ENCODE results near the gene TMEM89.

Gene TMEM89

GRCh38 chr3:48663489-48664312 is 42.1 kb upstream of the TMEM89 start:
- H3K79me2 ChIP-seq (ENCODE audit: control insufficient read depth, low read length) = no peaks in the 10 kb centered on the region
- 0 out of 2 replicates have a peak overlapping the region, but pooled peaks have one; percentile 2 for H3K4me2 ChIP-seq (ENCODE audit: low read length)
- no peaks in the 10 kb centered on the region for H3K9me3 ChIP-seq (ENCODE audit: control insufficient read depth, insufficient read depth, low read length)
- no peaks in the 10 kb centered on the region for H3K27me3 ChIP-seq (ENCODE audit: control insufficient read depth, low read length)
- no peaks in the 10 kb centered on the region; the same call in 1 of the 2 replicates for H3F3A ChIP-seq (ENCODE audit: control insufficient read depth, insufficient read depth)
- H3K4me1 ChIP-seq (ENCODE audit: control insufficient read depth, low read length) = peaks cover 10% of the 10 kb centered on the region; the same call in 1 of the 2 replicates
- no peaks in the 10 kb centered on the region for H4K20me1 ChIP-seq (ENCODE audit: control insufficient read depth, insufficient read depth, low read depth, low read length)
- TF ChIP-seq EZH2phosphoT487 (IDR thresholded peaks at IDR 0.05; ENCODE audit: borderline replicate concordance, low read length) = no peak
- peak; percentile 77 for TF ChIP-seq CTCF (IDR thresholded peaks at IDR 0.05; ENCODE audit: low read depth, low read length, poor library complexity, severe bottlenecking)
- H3K9me2 ChIP-seq (replicated peaks; ENCODE audit: control insufficient read depth, low read length) = no peaks in the 10 kb centered on the region
- H3K27ac ChIP-seq (ENCODE audit: low read depth, low read length) = no peak overlapping the region
- no peaks in the 10 kb centered on the region for H3K36me3 ChIP-seq (ENCODE audit: control insufficient read depth, low read length)
- no peak overlapping the region for H3K4me3 ChIP-seq (ENCODE audit: low read length)

GRCh38 chr3:48662753-48663488 is 41.4 kb upstream of the TMEM89 start, which contains the start of gene CELSR3:
CELSR3 (minus strand) TSS chr3:48662886; CDS start chr3:48662634, 252 bp downstream.
- Histone ChIP-seq H3K4me3 (ENCODE audit: low read length) (peak within 1 kb of the TSS; percentile 64), H3K27me3 (ENCODE audit: control insufficient read depth, low read length) (no peaks in the 10 kb centered on the region), H3F3A (ENCODE audit: control insufficient read depth, insufficient read depth) (no peaks in the 10 kb centered on the region), H3K79me2 (ENCODE audit: control insufficient read depth, low read length) (no peaks in the 10 kb centered on the region), H4K20me1 (ENCODE audit: control insufficient read depth, insufficient read depth, low read depth, low read length) (0 out of 2 replicates have a peak, but pooled peaks cover 3% of the 10 kb centered on the region), H3K9me3 (ENCODE audit: control insufficient read depth, insufficient read depth, low read length) (no peaks in the 10 kb centered on the region), H3K9me2 (replicated peaks; ENCODE audit: control insufficient read depth, low read length) (no peaks in the 10 kb centered on the region), H3K4me2 (ENCODE audit: low read length) (peak within 1 kb of the TSS; percentile 63), H3K36me3 (ENCODE audit: control insufficient read depth, low read length) (no peaks in the 10 kb centered on the region), H3K27ac (ENCODE audit: low read depth, low read length) (no peak within 1 kb of the TSS), H3K4me1 (ENCODE audit: control insufficient read depth, low read length) (peaks cover 10% of the 10 kb centered on the region; the same call in 1 of the 2 replicates)
- TF ChIP-seq CTCF (IDR thresholded peaks at IDR 0.05; ENCODE audit: low read depth, low read length, poor library complexity, severe bottlenecking) (no peak), EZH2phosphoT487 (IDR thresholded peaks at IDR 0.05; ENCODE audit: borderline replicate concordance, low read length) (no peak)

GRCh38 chr3:48662145-48662752 is 40.7 kb upstream of the TMEM89 start:
- no peaks in the 10 kb centered on the region for H3K79me2 ChIP-seq (ENCODE audit: control insufficient read depth, low read length)

More at GRCh38 chr3:48662145-48662752, 40.7 kb upstream of the TMEM89 start:
- H3K4me1 ChIP-seq (ENCODE audit: control insufficient read depth, low read length) = peaks cover 10% of the 10 kb centered on the region; the same call in 1 of the 2 replicates
- no peak overlapping the region for H3K27ac ChIP-seq (ENCODE audit: low read depth, low read length)
- no peaks in the 10 kb centered on the region for H3K9me2 ChIP-seq (replicated peaks; ENCODE audit: control insufficient read depth, low read length)
- TF ChIP-seq CTCF (IDR thresholded peaks at IDR 0.05; ENCODE audit: low read depth, low read length, poor library complexity, severe bottlenecking) = no peak
- TF ChIP-seq EZH2phosphoT487 (IDR thresholded peaks at IDR 0.05; ENCODE audit: borderline replicate concordance, low read length) = no peak
- no peaks in the 10 kb centered on the region for H3K9me3 ChIP-seq (ENCODE audit: control insufficient read depth, insufficient read depth, low read length)
- 0 out of 2 replicates have a peak, but pooled peaks cover 3% of the 10 kb centered on the region for H4K20me1 ChIP-seq (ENCODE audit: control insufficient read depth, insufficient read depth, low read depth, low read length)
- H3K36me3 ChIP-seq (ENCODE audit: control insufficient read depth, low read length) = no peaks in the 10 kb centered on the region
- no peaks in the 10 kb centered on the region for H3K27me3 ChIP-seq (ENCODE audit: control insufficient read depth, low read length)
- no peaks in the 10 kb centered on the region for H3F3A ChIP-seq (ENCODE audit: control insufficient read depth, insufficient read depth)
- H3K4me2 ChIP-seq (ENCODE audit: low read length) = peak overlapping the region; percentile 63; the same call in 1 of the 2 replicates
- H3K4me3 ChIP-seq (ENCODE audit: low read length) = no peak overlapping the region; the same call in 1 of the 2 replicates
